ENCODE results near the gene RNASEH1.

Gene RNASEH1, protein sequence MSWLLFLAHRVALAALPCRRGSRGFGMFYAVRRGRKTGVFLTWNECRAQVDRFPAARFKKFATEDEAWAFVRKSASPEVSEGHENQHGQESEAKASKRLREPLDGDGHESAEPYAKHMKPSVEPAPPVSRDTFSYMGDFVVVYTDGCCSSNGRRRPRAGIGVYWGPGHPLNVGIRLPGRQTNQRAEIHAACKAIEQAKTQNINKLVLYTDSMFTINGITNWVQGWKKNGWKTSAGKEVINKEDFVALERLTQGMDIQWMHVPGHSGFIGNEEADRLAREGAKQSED

DNA sequence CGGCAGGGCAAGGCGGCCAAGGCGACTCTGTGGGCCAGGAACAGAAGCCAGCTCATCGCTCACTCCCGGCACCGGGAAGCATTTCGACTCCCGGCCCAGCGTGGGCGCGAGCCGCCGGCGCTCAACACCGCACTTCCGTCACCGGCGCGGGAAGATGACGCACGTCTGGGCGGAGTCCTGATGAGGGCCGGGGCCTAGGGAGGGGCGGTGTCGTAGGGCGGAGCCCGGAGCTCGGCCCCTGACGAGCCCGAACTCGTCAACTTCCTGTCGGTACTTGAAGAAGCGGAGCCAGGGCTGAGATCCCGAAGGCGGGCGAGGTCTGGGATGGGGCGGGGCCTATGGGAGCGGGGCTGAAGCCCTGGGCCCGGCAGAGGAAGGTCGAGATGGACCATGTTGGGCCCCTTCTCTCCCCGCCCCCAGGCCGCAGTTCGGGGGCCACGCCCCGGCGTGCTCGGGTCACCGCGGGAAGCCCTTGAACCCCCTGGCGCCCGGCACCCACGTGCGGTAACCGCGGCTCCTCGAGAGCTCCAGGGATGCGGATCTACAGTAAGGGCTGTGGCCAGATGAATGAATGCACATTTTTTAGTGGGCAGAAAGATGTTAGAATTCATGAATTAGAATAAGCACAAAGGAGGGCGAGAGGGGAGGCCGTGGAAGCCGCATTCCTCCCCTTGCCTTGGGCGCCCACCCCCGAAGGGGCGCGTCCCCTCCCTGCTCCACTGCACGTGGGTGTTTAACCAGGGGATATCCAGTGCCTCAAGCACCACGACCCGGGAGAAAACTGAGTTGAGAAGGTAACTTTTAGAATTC is at the start of gene RNASEH1:
Gene RNASEH1 (minus strand): TSS at position 129 of the 810 bp plus-strand sequence. CDS start 73 bp downstream, at position 56.
- DNase-seq = peak; percentile 98

DNA sequence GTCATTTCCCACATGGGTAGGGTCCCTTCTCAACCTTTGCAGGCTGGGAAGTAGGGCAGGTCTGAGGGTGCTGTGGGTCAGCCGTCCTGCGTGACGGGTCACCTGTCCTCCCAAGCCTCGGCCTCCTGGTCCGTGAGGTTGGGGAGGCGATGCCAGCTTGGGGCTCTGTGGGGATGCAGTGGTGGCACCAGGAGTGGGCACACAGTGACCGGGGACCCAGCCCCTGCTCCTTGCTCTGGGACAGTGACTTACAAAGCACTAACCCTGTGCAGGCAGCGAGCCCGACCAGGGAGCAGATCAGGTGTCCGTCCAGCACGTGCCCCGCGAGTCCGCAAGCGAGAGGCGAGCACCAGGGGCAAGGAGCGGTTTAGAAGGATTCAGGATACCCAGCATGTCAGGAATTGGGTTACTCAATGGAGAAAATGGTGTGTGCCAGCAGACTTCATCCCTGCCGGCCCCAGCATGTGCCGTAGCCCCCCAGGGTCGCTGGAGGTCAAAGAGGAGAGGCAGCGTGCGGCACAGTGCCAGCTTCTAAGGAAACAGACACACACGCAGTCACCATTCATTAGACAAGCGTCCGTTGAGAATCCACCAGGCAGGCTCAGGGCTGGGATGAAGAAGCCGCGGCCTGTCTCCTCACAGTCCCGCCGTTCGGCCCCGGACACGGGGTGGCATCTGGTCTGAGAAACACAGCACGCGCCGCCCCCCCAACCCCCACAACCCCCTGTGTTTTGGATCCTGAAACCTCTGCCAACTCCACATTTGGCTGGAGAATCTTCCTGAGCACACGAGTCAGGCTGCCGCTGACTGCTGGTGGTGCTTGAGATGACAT is 48.5 kb upstream of the RNASEH1 start:
- DNase-seq = no peak

DNA sequence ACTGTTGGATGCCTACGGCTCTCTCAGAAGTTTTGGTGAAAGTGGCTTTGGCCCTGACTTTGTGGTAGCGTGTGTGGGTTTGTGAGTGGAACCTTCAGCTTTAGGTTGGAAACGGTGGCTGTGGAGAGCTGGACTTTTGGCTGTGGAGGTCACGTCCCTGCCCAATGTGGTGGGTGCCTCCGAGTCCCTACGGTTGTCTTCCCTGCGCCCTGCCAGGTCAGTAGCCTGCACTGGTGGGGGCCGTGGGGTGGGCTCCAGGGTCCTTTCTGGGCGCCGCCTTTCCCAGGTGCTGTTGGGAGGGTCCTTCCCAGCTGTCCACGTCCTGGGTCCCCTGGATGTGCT is 47.9 kb upstream of the RNASEH1 start:
- DNase-seq = no peak

DNA sequence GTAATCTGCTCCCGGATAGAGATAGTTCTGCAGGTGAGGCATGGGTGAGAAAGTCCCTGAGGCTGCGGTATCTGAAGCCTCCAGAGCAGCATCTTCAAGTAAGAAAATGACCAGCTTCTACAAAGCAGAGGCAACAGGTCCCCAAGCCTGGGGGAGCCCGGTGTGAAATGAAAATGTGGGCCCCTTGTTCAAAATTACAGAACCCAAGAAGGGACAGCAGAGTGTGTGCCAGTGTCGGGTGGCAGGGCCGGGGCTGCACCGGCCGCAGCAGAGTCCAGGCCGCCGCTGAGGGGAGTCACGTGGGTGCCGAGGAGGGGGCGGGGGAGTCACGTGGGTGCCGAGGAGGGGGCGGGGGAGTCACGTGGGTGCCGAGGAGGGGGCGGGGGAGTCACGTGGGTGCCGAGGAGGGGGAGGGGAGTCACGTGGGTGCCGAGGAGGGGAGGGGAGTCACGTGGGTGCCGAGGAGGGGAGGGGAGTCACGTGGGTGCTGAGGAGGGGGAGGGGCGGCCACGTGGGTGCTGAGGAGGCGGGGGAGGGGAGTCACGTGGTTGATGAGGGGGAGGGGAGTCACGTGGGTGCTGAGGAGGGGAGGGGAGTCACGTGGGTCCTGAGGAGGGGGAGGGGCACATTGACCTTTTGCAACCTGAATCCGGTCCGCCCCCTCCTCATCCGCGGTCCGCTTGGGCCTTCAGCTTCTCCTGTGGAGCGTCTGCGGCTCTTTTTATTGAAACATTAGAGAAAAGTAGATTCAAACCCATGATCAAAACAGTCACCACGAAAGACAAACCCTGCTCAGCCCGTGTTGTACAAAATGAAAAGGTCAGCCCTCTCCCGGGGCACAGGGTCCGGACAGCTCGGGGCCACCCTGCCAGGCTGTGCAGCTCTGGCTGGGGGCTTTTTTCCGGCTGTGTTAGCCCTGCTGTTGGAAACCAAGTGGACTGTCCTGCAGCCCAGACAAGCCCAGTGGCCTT is 47.1 kb upstream of the RNASEH1 start:
- DNase-seq = no peak

DNA sequence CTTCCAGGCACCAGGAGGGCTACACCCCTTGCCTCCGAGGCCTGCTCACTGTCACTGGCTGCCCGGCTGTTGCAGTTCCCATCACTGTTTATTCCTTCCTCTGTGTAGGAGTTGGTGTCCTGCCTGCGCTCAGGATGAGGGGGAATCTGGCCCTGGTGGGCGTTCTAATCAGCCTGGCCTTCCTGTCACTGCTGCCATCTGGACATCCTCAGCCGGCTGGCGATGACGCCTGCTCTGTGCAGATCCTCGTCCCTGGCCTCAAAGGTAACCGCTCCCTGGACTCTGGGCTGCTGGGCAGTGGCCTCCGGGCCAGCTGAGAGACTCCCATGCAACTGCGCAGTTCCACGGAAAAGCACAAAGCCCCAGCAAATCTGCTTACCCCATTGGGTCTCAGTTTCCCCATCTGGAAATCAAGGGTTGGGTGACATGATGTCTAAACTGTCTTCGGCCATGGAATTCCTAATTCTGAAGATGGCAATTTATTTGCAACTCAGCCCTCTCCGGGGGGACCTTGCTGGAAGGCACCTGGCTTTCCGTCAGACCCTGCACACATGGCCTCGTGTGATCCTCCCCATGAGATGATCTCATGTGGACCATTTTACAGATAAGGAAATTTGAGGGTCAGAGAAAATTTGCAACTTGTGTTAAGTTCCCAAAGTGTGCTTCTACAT is 46.2 kb upstream of the RNASEH1 start:
- DNase-seq = no peak

DNA sequence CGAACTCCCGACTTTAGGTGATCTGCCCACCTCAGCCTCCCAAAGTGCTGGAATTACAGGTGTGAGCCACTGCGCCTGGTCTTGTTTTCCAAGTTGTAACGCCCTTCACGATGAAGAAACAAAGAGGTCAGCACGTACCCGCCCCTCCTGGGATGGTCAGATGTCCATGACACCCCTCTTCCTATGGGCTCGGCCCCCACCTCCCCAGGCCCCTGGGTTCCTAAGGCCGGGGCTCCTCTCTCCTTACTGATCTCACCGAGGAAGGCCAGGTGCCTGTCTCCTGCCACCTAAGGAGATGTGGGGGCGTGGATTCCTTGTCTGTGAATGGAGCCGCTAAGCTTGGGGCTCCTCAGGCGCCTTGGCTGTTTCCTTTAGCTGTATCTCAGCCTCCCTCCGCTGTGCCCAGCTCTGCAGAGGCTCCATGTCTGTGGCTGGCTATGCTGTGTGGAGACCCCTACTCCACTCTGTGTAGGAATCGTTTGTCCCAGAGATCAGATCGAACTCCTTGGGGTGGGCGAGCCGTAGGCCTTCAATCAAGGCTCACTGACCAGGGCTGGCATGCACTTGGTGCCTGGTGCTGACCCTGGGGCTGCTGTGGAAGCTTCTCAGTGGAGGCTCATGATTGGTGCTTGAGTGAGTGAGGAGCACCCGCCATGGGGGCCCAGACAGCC is 45.5 kb upstream of the RNASEH1 start:
- no peak for DNase-seq

DNA sequence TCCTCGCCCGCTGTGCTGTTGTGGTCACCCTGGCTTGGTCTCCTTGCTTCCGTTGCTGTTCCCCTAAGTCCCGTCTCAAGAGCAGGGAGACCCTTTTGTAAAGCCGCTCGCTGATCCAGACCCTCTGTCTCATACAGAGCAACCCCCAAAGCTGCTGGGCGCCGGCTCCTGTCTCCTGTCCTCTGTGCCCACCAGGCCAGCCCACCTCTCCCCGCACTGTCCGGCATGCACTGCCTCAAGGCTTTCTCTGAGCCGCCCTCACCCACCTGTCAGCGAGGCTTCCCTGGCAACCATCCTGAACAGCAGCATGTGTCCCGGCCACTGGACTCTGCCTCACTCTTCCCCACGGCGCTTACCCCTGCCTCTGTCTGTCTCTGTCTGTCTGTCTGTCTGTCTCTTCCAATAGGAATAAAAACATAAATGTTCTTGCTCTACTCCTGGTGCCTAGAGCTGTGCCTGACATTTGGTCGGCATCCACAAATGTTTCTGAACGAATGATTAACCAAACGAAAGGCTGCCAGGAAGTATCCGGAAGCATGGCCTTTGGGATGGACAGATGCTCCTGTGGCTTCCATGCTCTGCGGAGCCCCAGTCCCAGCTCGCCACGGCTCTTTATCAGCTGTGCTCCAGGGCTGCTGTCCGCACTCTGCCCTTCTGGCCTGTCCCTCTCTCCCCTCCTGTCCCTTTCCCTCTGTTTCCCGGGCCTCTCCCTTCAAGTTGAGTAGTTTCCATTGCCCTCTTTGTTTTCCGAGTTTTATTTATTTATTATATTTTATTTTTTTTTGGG is 44.6 kb upstream of the RNASEH1 start:
- DNase-seq = no peak

DNA sequence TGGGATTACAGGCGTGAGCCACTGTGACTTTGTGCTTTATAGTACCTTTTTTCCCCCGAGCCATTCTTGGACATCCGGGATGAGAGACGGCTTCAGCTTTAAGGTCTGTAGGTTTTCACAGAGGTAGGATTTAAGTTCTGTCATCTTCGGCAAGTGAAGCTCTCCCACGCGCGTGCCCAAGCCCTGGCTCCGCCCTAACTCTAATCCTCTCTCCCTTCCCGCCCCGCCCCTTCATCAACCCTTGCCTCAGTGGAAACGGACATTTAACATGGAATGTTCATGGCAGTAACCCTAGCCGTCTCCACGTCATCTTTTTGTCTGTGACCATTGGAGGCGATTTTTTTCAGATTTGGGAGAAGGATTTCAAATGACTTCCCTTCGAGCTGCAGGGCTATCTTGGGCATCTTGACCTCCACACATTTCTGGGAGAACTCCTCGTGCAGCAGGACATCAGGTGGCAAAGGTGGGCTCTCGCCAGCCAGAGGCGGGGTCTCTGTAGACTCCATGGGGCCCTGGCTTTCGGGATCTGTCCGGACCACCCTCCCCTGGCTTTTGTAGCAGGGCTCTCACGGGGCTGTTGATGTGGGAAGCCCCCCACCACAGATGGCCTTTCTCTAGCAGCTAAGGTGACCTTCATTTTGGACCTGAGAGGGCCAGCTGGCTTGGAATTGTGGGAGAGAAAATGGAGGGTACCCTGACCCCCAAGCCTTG is 43.6 kb upstream of the RNASEH1 start:
- DNase-seq = no peak

DNA sequence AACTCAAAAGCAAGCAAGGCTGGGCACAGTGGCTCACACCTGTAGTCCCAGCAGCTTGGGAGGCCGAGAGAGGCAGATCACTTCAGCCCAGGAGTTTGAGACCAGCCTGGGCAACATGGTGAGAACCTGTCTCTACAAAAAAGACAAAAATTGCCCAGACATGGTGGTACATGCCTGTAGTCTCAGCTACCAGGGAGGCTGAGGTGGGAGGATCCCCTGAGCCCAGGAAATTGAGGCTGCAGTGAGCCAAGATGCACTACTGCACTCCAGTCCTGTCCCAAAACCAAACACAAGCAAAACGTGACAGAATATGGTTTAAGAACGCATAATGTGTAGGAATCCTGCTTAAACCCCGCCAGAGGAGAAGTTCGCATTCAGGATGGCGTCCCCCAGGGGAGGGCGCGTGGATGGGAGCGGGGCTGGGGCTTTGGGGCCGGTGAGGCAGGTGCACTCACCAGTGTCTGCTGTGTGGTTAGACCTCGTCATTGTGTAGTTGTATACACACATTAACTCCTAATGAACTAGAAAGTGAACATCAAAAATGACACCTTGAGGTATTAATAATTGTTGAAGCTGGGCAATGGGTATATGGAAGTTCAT is 42.2 kb upstream of the RNASEH1 start:
- no peak for DNase-seq

DNA sequence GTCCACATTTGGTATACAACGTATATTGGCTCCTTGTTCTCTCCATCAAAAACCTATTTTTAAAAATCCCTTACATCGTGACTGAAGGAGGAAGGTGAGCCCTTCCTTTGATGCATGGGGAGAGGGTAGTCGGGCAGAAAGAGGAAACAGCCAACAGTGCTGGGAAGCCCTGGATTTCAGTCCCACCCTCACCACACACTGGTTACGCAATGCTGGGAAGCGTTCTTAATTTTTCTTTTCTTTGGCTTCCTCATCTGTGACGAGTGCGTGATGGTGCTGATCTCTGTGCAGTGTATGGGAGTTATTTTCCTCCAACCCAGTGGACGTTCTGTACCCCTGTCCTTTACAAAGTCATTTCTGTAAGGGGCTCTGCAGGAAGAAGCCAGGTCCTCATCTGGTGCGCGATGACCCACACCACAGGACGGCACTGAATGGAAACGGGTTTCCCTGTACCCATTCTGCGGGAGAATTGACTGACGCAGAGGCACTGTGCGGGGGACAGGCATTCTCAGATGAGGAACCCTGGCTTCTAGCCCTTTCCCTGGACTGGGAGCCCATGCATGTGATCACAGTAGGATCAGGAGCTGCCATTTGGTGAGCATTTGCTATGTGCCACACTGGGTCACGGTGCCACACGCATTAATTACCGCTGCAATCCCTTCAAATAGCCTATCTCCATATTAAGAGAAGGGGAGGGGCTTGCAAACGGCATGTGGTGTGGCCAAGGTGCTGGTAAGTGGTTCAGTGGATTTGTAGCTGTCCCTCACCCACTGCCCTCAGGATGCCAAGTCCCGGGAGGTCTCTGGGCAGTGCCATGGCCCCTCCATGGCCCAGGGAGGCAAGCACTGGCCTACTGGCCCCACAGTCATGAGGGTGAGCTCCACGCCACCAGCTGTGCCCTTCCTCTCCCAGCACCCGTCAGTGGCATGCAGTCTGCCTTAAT is 41.0 kb upstream of the RNASEH1 start:
- no peak for DNase-seq

DNA sequence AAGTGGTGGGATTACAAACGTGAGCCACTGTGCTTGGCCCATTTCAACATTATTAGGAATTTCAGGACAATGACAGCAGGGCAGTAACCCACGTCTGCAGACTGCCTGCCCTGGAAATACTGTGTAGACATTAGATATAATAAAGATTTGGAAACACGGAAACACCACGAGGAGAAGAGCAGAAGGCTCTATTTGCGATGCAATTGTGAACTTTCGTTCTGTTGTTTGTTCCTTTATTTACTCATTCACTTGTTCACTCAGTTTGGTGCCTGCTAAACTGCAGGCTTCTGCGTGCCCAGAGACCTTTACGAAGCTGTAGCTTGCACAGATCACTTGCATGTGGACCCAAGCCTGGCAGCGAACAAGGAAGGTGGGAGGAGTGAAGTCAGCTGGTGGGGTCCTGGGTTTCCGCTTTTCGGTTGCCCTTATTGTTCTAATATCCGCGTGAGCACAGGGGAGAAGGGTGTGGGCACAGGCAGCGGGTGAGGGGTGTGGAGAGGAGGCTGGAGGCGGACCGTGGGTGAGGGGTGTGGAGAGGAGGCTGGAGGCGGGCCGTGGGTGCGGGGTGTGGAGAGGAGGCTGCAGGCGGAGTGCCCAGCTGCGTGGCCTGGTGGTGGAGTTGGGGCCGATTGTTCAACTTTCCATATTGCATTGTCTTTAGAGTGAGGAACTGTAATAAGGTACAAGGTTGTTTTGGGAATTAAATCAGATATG is 40.2 kb upstream of the RNASEH1 start:
- DNase-seq = no peak

DNA sequence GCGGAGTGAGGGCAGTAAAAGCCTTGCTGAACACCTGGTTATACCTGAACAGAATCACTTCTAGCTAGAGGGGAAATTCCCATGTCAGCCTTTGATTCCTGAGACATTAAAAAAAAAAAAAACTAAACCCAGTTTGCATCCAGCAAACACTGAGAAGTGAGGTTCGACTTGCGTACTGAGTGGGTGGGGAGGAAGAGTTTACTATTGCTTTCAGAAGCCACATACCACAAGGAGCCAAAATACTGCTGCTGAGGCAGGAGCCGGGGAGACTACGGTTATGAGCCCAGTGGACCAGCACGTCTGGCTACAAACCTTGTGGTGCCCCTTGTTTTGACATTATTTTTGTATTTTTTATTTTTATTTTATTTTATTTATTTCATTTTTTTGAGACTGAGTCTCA is 39.4 kb upstream of the RNASEH1 start:
- DNase-seq = no peak

DNA sequence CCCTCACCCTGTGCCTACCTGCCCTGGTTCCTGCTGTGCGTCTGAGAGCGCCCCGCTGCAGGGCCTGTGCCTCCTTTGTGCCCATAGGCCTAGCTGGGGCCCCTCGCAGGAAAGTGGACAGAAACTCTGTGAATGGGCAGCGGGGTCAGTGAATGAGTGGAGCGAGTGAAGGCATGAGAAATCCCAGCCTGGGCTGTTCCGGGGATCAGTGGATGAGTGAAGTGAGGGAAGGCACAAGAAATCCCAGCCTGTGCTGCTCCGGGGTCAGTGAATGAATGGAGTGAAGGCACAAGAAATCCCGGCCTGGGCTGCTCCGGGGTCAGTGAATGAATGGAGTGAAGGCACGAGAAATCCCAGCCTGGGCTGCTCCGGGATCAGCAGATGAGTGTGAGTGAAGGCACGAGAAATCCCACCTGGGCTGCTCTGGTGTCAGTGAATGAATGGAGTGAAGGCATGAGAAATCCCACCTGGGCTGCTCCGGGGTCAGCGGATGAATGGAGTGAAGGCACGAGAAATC is 38.8 kb upstream of the RNASEH1 start:
- DNase-seq = no peak

DNA sequence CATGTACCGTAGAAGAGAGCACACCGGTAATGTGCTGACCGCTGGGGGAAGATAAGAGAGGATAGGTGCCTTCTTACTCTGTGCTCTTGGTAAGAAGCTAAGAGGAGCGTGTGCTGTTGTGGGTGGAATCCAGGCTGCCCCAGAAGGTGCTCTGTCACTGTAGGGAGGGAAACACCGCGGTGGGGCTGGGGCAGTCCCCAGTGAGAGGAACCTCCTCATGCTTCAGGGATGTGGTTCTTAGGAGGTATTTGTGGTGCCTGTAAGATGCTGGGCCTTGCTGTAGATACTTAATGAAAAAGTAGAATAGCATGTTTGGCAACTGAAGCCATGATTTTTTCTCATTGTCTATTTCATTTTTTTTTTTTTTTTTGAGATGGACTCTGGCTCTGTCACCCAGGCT is 37.9 kb upstream of the RNASEH1 start:
- peak; percentile 57 for DNase-seq

DNA sequence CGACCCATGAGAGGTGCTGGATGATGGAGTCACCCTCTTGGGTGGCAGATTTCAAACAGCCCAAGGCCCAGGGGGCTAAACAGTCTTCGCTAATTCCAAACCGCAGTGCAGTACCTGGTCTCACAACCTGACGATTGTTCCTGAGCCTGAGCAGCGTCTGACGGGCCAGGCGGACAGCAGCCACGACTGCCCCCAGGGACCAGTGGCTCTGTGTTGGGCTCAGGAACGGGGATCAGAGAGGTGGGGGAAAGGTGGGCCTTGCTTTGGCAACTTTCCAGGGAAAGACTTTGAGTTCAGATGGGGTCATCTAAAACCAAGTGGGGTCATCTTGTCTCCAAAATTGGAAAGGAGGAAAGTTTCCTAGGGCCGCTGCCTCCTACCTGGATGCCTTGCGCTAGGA is 37.3 kb upstream of the RNASEH1 start:
- DNase-seq = no peak

DNA sequence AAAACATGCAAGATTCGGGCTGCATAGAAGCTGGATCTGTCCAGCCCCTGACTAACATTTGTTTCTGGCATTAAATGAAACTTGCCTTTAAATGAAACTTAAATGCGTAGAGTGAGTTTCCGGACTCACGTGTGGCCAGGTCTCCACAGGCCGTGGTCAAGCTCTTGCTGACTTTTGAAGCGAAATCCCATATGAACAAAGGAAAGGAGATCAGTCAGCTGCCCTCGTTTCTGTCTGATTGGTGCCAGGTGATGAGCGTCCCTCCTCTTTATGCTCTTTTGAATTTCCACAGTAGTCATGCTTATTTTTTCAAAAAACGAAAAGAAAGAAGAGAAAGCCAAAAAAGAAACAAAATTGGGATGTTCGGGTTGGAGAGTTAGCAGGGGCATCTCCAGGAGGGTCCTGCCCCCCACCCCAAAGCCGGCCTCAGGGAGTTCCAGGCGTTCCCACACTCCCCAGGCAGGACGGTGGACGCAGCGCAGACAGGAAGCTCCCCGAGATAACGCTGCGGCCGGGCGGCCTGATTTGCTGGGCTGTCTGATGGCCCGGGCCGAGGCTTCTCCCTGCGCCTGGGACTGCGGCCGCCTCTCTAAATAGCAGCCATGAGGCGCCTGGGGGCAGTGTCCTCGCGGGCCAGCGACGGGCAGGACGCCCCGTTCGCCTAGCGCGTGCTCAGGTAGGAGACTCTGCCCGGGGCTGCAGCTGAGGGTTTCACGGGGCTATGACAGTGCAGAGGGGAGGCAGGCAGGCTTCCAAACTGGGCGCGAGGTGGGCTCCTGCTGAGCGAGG is 36.6 kb upstream of the RNASEH1 start, which contains the start of gene COLEC11:
Gene COLEC11 (plus strand): TSS at position 620 of the 789 bp plus-strand sequence. CDS start 9,229 bp downstream, outside the sequence.
- no peak for DNase-seq

All from stimulated activated CD4-positive, alpha-beta T cell treated with anti-CD3 and anti-CD28 coated beads, Interleukin-1b, Interleukin-23, amount 100 ng/mL, for 48 hours (primary cell).